ENCODE data around the gene AGFG2.

DNA sequence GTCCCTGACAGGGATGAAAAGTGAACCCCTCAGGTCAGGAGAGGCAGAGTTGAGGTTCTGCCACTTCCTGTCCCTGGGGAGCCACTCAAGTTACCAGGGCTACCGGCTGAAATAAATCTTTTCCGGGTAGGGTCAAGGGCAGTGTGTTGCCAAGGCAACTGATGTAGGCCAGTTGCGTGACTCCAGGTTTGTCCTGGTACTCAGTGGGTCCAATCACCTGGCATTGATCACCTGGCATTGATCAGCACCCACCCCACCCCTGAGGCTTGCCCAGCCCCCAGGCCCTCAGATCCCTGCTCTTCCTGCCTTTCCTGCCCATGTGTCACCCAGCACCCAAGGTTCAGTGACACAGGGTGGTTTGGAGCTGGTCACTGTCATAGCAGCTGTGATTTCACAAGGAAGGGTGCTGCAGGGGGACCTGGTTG, 28.8 kb downstream of the AGFG2 start:
- TF ChIP-seq POLR2A (IDR thresholded peaks at IDR 0.05; ENCODE audit: low read depth, low read length), result no peak
- TF ChIP-seq, protein P1, sequence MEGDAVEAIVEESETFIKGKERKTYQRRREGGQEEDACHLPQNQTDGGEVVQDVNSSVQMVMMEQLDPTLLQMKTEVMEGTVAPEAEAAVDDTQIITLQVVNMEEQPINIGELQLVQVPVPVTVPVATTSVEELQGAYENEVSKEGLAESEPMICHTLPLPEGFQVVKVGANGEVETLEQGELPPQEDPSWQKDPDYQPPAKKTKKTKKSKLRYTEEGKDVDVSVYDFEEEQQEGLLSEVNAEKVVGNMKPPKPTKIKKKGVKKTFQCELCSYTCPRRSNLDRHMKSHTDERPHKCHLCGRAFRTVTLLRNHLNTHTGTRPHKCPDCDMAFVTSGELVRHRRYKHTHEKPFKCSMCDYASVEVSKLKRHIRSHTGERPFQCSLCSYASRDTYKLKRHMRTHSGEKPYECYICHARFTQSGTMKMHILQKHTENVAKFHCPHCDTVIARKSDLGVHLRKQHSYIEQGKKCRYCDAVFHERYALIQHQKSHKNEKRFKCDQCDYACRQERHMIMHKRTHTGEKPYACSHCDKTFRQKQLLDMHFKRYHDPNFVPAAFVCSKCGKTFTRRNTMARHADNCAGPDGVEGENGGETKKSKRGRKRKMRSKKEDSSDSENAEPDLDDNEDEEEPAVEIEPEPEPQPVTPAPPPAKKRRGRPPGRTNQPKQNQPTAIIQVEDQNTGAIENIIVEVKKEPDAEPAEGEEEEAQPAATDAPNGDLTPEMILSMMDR (conservative IDR thresholded peaks at IDR 0.05; ENCODE audit: low read depth, low read length), result no peak
- no peak for TF ChIP-seq RCOR1 (IDR thresholded peaks at IDR 0.05; ENCODE audit: insufficient replicate concordance, low read length)
- no peak for TF ChIP-seq RAD21 (IDR thresholded peaks at IDR 0.05; ENCODE audit: low read length)
- TF ChIP-seq, protein P2, sequence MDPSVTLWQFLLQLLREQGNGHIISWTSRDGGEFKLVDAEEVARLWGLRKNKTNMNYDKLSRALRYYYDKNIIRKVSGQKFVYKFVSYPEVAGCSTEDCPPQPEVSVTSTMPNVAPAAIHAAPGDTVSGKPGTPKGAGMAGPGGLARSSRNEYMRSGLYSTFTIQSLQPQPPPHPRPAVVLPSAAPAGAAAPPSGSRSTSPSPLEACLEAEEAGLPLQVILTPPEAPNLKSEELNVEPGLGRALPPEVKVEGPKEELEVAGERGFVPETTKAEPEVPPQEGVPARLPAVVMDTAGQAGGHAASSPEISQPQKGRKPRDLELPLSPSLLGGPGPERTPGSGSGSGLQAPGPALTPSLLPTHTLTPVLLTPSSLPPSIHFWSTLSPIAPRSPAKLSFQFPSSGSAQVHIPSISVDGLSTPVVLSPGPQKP (IDR thresholded peaks at IDR 0.05; ENCODE audit: borderline replicate concordance, low read depth, low read length), result no peak
